ENCODE measurements around the gene DOCK4.

The DOCK4 gene

DNA sequence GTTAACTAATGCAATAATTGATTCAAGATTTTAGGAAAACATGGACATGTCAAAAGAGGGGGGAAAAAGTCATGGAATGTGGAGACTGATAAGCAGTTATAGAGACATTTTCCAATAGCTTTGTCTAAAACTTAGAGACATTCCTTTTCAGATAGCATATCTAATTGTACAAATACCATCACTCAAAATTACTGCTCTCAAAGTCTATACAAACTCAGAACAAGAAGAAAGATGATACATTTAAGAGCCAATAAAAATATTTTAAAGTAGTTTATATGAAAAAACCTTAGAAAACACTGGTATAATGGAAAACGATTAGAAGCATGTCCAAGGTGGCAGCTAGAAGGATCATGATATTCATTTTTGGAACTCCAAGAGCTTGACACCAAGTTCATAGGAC is 146.5 kb downstream of the DOCK4 start:
- in situ Hi-C loops (cut with MboI; ENCODE audit: low sequenced_read_pairs): no loop called here

DNA sequence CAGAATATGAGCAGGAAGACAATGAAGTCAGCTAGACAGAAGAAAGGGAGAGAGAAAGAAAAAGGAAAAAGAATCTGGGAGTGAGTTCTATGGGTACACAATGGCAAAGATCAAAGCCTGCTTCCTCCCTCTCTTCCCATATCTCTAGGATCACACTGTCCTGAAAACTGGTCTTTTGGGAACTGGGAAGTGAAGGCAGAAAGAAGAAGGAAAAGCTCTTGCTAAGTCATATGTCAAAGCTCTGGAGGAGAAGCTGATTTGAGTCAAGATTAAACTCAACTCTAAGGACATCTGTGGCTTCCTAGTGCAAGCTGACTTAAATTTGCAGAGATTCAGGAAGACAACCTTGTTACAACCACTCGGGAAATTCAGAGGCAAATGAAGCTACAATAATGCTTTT is 147.5 kb downstream of the DOCK4 start:
- in situ Hi-C loops (cut with MboI; ENCODE audit: low sequenced_read_pairs): no loop called here

DNA sequence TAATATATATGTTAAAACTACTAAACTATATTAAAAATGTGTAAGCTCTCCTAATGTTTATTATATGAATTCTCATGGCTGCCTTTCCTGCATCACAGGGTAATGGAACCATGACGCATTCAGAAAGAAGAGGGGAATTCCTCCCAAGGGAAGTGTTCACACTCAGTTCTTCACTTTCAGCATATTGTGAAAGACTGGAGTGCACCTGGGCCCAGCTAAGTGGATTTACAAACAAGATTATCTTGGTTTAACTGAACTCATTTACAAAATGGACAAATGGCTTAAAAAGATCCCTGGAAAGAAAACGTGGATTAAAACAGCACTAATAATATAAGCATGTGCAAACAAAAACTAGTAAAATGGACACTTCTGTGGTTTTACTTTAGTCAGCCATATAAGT is 149.8 kb downstream of the DOCK4 start:
- in situ Hi-C loops (cut with MboI; ENCODE audit: low sequenced_read_pairs): no loop called here

- in situ Hi-C loops (cut with MboI; ENCODE audit: low sequenced_read_pairs): no loop called here
These were observed 152.5 kb downstream of the DOCK4 start for GRCh38 chr7:112053737-112054069.

- in situ Hi-C loops (cut with MboI; ENCODE audit: low sequenced_read_pairs): no loop called here
These were observed 153.0 kb downstream of the DOCK4 start for GRCh38 chr7:112052993-112053736.

GRCh38 chr7:112052498-112052897 is 153.7 kb downstream of the DOCK4 start:
- in situ Hi-C loops (cut with MboI; ENCODE audit: low sequenced_read_pairs): no loop called here

GRCh38 chr7:112050250-112050881 is 155.8 kb downstream of the DOCK4 start:
- in situ Hi-C loops (cut with MboI; ENCODE audit: low sequenced_read_pairs): no loop called here

GRCh38 chr7:112049555-112050249 is 156.5 kb downstream of the DOCK4 start:
- in situ Hi-C loops (cut with MboI; ENCODE audit: low sequenced_read_pairs): no loop called here

DNA sequence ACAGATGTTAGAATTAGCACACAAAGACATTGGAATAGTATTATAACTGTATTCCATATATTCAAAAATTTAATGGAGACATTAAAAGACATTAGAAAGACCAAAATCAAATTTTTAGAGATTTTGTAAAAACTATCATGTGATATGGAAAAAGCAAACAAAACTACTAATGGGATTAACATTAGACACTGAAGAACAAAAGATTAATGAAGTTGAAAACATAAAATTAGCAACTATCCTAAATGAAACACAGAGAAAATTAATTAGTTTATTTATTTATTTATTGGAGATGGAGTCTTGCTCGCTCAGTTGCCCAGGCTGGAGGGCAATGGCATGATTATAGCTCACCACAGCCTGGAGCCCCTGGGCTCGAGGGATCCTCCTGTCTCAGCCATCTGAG is 158.8 kb downstream of the DOCK4 start:
- in situ Hi-C loops (cut with MboI; ENCODE audit: low sequenced_read_pairs): no loop called here

GRCh38 chr7:112045222-112045621 is 161.0 kb downstream of the DOCK4 start:
- in situ Hi-C loops (cut with MboI; ENCODE audit: low sequenced_read_pairs): no loop called here

- in situ Hi-C loops (cut with MboI; ENCODE audit: low sequenced_read_pairs): no loop called here
These were observed 163.6 kb downstream of the DOCK4 start for GRCh38 chr7:112042631-112043030.

DNA sequence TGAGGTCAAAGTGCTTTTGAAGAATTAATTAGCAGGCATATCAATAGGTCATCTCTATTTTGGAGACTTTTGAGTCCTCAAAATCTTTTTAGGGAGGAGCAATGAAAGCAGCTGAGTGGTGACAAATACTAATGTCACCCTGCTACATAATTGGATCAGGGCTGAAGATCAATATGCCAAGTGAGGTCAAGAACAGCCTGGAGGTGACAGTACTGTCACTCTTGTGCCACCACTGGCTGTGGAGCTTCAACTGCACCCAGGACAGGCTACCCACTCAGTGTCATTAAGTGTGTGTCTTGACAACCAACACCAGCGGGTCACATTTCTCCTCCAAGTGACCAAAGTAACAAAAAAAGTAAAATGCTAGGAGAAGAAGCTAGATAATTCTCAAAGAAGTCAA is 167.8 kb downstream of the DOCK4 start:
- in situ Hi-C loops (cut with MboI; ENCODE audit: low sequenced_read_pairs): no loop called here

DNA sequence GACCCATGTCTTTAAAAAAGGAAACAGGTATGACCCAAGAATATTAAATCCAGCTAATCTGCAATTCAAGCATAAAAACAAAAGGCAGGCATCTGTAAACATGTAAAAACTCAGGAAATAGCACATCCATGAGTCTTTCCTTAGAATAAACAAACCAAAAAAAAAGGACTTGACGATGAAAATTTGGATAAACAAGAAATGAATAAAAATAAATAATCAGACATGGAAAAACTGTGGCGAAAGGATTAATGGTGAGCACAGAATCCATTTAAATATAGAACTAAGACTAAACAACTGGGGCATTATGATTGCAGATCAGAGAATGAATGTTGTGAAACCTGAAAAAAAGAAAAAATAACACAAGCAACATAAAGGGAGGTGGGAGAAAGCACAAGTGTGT is 170.1 kb downstream of the DOCK4 start:
- in situ Hi-C loops (cut with MboI; ENCODE audit: low sequenced_read_pairs): no loop called here

- in situ Hi-C loops (cut with MboI; ENCODE audit: low sequenced_read_pairs): no loop called here
These were observed 174.5 kb downstream of the DOCK4 start for GRCh38 chr7:112031689-112032088.

DNA sequence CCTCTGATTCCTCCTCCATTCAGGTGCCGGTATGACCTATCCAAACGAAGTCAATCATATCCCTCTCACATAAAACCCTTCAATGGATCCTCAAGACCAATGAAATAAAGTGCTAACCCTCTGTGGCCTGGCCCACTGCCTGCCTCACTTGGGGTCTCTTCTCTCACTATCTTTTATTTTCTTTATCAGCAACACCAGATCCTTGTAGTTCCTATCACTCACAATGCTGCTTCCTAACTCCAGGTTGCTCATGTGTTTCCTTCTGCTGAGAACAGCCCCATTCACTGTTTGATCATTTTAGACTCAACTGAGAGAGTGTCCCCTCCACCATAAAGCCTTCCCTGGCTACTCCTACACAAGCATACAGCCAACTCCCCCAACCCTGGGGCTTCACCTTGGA is 180.6 kb downstream of the DOCK4 start:
- in situ Hi-C loops (cut with MboI; ENCODE audit: low sequenced_read_pairs): no loop called here

- in situ Hi-C loops (cut with MboI; ENCODE audit: low sequenced_read_pairs): no loop called here
These were observed 182.4 kb downstream of the DOCK4 start for GRCh38 chr7:112023786-112024185.

- in situ Hi-C loops (cut with MboI; ENCODE audit: low sequenced_read_pairs): no loop called here
These were observed 182.9 kb downstream of the DOCK4 start for GRCh38 chr7:112023282-112023681.

- in situ Hi-C loops (cut with MboI; ENCODE audit: low sequenced_read_pairs): no loop called here
These were observed 184.1 kb downstream of the DOCK4 start for GRCh38 chr7:112022128-112022527.

DNA sequence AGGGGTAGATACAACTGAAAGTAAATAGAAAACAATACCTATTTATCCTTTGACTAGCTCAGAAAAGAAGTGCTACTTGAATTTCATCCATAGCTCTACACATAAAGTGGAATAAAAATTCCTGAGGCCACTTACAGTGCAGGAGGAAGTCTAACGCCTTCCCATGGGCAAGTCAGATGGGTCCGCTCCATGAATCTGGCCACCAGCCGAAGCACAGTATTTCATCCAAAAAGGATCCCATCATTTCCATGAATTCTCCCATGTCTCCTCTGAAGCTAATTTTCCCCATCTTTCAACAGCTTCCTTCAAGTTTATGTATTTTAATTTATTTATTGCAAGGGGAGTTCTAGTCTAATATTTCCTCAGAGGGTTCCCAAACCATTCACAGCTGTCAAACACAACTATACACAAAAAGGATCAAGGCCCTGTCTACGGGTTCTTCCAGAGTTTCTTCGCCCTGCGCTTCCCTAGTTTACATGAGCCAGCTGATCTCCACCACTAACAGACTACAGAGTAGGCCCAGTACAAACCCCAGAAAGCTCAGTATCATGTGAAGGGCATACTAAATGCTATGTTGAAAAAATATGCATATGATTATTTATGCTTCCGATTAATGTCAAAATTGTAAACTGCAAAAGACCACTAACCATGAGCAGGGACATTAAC is 184.7 kb downstream of the DOCK4 start:
- in situ Hi-C loops (cut with MboI; ENCODE audit: low sequenced_read_pairs): no loop called here

DNA sequence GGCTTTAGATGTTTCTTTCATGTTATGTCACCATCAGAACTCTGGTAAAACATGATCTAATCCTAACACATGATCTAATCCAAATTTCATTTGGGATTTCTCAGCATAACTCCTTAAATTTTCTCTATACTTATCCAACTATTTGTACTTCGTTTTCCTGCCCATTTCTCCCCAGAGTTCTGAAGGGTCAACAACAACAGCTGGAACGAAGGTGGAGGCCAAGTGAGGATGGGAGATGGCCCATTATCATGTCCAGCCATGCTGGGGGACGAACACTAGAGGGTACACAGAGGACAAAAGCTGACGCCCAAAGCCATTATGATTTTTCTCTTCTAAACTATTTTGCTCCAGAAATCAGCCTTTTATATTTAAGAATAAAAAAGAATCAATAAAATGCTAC is 185.4 kb downstream of the DOCK4 start:
- in situ Hi-C loops (cut with MboI; ENCODE audit: low sequenced_read_pairs): no loop called here

DNA sequence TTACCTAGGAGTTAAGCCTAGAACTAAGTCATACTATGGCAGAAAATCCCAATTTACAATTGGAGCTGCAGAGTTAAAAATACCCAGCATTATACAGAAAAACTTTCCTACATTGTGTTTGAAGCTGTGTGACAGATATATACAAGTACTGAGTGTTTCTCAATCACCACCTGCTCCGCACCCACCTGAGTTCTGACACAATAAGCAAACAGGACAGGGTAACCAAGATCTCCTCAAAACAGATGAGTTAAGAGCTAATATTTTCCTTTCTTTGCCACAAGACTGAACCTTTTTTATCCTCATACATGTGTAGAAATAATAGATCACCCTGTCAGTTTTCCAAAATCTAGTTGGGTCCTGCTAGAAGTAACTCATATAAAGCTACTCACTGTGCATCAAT is 186.3 kb downstream of the DOCK4 start:
- in situ Hi-C loops (cut with MboI; ENCODE audit: low sequenced_read_pairs): no loop called here
